Nucleus accumbens (tissue), 56 donors: ENCODE data around the gene CHEK2.
"Not testable (repeated sequence)": the region's sequence is repeated elsewhere in the genome, so short reads cannot be mapped to it uniquely, and the experiment has no call there.

ENCODE experiments used
- DNase-seq, 56 donors: peaks; one replicate each; lab custom pipeline; 2025; lab: John Stamatoyannopoulos, UW

CHEK2 gene

DNA sequence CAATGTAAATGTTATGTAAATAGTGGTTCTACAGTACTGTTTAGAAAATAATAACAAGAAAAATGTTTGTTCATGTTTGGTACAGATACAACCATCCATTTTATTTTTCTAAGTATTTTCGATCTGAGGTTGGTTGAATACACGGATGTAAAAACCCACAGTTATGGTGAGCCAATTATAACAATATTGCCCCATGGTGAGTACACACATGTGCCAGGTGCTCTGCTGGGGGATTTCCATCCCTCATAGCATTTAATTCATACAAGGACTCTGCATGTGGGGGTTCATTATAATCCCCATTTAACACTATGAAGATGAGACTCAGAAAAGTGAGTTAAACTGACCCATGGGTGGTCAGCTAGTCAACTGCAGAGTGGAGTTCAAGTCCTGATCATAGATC lies 38.7 kb downstream of the CHEK2 start:
- DNase-seq, result no peak

GRCh38 chr22:28693041-28693760 lies 48.4 kb downstream of the CHEK2 start:
- DNase-seq, result not testable (repeated sequence)

- DNase-seq, result not testable (repeated sequence)
Measured at GRCh38 chr22:28689796-28690195, 51.8 kb downstream of the CHEK2 start.

- not testable (repeated sequence) for DNase-seq
Measured at GRCh38 chr22:28682966-28683365, 58.7 kb downstream of the CHEK2 start.

- DNase-seq, result not testable (repeated sequence)
Measured at GRCh38 chr22:28680813-28681490, 60.7 kb downstream of the CHEK2 start.

- peak in 52 of 56 donors; percentile 9 to 87 (median 62) for DNase-seq
Measured at GRCh38 chr22:28679611-28680287, 61.9 kb downstream of the CHEK2 start, which contains the start of gene TTC28. TTC28 (minus strand) TSS chr22:28679840; CDS start chr22:28679723, 117 bp downstream.

GRCh38 chr22:28678778-28679610 lies 62.6 kb downstream of the CHEK2 start:
- peak in 34 of 56 donors; percentile 6 to 52 (median 30) for DNase-seq

DNA sequence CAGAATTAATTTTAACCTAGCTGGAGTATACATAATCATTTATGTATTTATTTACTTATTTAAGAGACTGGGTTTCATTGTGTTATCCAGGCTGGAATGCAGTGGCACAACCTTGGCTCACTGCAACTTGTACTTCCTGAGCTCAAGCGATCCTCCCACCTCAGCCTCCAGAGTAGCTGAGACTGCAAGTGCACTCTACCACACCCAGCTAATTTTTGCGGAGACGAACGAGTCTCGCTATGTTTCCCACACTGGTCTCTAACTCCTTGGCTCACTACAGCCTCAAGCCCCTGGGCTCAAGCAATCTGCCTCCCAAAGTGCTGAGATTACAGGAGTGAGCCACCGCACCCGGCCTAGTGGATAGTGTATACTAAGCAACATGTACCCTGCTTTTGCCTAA lies 63.5 kb downstream of the CHEK2 start:
- DNase-seq, result not testable (repeated sequence)

GRCh38 chr22:28674121-28674563 lies 67.5 kb downstream of the CHEK2 start:
- DNase-seq, result no peak

DNA sequence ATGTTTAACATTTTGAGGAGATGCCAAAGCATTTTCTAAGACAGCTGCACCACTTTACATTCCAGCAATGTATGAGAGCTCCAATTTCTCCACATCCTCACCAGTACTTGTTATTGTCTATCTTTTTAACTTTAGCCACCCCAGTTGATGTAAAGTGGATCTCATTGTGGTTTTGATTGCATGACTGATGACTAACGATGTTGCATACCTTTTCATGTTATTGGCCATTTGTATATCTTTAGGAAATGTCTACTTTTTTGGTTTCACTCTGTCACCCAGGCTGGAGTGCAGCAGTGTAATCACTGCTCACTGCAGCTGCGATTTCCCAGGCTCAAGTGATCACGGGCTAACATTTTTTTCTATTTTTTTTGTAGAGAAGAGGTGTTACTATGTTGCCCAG lies 70.9 kb downstream of the CHEK2 start:
- DNase-seq, result no peak

DNA sequence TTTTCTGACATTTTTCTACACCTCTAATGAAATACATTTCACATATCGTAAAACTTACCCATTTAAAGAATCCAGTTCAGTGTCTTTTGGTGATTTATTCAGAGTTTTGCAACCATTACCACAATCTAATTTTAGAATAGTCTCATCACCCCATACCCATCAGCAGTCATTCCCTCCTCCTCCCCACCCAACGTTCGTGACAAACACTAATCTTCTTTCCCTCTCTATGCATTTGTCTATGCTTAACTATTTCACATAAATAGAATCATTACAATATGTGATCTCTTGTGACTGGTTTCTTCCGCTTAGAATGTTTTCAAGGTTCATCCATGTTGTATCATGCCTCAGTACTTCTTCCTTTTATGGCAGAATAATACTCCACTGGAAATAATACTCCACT lies 71.5 kb downstream of the CHEK2 start:
- no peak for DNase-seq

DNA sequence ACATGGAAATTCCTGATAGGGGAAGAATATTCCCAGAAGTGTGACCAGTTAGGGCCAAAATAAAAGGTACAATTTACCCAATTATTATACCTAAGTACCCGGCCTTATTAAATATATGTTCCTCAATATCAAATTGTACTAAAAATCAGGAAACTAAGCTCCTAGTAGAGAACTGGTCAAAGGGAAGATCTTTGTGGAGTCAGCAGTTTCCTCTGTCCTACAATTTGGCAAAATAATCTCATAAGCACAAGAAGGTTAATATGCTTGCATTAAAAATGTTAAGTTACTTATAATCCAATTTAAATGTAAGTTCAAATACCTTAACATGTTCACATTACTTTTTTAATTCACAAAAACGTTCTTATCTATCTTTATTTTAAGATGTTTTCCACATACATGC lies 72.2 kb downstream of the CHEK2 start:
- no peak for DNase-seq

DNA sequence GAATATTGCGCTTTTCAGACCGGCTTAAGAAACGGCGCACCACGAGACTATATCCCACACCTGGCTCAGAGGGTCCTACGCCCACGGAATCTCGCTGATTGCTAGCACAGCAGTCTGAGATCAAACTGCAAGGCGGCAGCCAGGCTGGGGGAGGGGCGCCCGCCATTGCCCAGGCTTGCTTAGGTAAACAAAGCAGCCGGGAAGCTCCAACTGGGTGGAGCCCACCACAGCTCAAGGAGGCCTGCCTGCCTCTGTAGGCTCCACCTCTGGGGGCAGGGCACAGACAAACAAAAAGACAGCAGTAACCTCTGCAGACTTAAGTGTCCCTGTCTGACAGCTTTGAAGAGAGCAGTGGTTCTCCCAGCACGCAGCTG lies 78.1 kb downstream of the CHEK2 start:
- DNase-seq, result not testable (repeated sequence)

GRCh38 chr22:28658448-28658847 lies 83.2 kb downstream of the CHEK2 start:
- no peak for DNase-seq

GRCh38 chr22:28656181-28656580 lies 85.4 kb downstream of the CHEK2 start:
- DNase-seq, result no peak

DNA sequence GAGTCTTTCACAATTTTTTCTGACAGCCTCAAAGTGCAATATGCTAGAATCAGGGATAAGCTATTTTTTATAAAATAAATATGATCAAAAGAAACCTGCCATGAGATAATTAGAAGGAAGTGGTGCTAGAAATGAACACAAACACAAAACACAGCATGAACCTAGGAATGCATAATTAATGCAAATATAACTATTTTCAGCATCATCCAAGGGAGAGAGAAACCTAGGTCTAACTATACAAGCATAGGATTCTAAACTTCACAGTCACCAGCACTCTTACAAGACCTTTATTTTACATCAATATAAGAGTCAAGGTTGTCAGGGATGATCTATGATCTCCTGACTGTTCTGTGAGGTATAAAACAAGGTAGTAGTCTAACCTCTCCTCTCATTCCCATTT lies 91.2 kb downstream of the CHEK2 start:
- no peak for DNase-seq

DNA sequence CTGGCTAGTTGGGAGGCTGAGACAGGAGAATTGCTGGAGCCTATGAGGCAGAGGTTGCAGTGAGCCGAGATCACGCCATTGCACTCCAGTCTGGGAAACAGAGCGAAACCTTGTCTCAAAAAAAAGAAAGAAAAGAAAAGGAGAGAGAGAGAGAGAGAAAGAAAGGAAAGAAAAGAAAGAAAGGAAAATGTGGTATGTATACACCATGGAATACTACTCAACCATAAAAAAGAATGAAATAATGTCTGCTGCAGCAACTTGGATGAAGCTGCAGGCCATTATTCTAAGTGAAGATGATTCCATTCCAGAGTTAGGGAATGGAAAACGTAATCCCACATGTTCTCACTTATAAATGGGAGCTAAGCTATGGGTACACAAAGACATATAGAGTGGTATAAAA lies 92.8 kb downstream of the CHEK2 start:
- no peak for DNase-seq

GRCh38 chr22:28647216-28647615 lies 94.4 kb downstream of the CHEK2 start:
- DNase-seq, result no peak

DNA sequence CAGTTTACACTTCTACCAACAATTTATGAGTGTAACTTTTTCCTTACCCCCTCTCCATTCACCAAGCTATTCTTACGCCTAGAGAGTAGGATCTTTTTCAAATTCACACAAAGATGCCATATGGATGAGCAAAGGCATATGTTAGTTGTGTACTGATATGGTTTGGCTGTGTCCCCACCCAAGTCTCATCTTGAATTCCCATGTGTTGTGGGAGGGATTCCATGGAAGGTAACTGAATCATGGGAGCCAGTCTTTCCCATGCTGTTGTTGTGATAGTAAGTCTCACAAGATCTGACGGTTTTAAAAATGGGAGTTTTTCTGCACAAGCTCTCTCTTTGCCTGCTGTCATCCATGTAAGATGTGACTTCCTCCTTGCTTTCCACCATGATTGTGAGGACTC lies 102.3 kb downstream of the CHEK2 start:
- no peak for DNase-seq
